ENCODE measurements around the gene SHLD2.
A peak's percentile ranks its signal among the peaks of the same experiment; 100 is the strongest.
"Not testable (repeated sequence)": the region's sequence is repeated elsewhere in the genome, so short reads cannot be mapped to it uniquely, and the experiment has no call there.

The SHLD2 gene

GRCh38 chr10:87149020-87149609, 54.1 kb downstream of the SHLD2 start:
- not testable (repeated sequence) for DNase-seq

DNA sequence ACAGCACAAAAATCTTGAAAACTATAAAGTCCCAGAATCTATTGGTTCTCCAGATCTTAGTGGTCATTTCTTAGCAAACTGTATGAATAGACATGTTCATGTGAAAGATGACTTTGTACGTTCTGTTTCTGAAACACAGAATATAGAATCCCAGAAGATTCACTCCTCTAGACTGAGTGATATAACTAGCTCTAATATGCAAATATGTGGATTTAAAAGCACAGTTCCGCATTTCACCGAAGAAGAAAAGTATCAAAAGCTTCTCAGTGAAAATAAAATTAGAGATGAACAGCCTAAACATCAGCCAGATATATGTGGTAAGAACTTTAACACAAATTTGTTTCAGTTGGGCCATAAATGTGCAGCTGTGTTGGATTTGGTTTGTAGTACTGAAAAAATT, 56.5 kb downstream of the SHLD2 start:
- DNase-seq = not testable (repeated sequence)

GRCh38 chr10:87156841-87157240, 61.8 kb downstream of the SHLD2 start:
- DNase-seq = not testable (repeated sequence)

DNA sequence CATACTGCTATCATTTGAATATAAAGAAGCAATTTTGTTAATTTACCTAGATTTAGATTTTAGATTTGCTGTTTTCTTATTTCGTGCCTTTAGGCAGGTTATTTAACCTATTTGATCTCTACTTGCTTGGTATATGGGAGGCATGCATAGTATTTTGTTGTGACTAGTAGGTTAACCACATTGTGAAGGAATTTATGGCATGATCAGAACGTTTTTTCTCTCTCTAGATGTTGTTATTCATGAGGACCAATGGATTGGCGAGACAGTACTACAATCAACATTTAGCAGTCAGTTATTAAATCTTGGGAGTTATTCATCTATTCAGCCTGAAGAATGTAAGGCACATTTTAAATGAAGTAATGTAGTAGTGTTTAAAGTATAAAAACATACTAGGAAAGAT, 62.8 kb downstream of the SHLD2 start:
- DNase-seq = not testable (repeated sequence)

DNA sequence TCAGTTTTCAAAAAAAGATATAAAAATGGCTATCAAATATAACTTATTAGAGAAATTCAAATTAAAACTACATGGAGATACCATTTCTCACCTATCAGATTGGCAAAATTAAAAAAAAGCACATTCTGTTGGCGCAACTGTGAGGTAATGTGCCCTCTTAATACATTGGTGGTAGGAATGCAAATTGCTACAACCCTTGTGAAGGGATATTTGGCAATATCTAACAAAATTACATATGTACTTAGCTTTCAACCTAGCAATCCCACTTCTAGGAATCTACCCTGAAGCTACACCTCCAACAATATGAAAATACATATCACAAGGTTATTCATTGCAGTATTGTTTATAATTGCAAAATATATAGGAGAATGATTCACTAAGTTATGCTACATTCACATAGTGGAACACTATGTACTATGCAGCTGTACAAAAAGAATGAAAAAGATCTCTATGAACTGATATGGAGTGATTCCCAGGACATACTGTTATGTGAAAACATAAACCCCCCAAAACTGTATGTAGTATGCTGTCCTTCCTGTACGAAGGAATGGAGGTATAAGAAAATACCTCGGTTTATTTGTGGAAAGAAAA, 67.8 kb downstream of the SHLD2 start:
- not testable (repeated sequence) for DNase-seq

GRCh38 chr10:87163414-87163813, 68.4 kb downstream of the SHLD2 start:
- DNase-seq = not testable (repeated sequence)

- not testable (repeated sequence) for DNase-seq
Observed at GRCh38 chr10:87169857-87170256, 74.9 kb downstream of the SHLD2 start.

DNA sequence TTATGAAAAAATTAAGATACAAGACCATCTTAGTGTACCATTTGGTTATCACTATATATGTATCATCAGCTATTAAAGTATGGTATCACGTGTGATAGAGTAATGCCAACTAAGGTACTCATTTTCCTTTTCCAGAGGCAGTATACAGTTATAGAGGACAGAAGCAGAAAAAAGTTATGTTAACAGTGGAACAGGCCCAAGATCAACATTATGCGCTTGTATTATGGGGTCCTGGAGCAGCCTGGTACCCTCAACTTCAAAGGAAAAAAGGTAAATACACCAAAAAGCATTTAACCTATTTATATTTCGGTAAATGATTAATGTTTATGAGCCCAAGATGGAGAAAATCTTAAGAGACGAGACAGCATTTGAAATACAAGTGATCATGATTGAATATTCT, 75.7 kb downstream of the SHLD2 start:
- not testable (repeated sequence) for DNase-seq

DNA sequence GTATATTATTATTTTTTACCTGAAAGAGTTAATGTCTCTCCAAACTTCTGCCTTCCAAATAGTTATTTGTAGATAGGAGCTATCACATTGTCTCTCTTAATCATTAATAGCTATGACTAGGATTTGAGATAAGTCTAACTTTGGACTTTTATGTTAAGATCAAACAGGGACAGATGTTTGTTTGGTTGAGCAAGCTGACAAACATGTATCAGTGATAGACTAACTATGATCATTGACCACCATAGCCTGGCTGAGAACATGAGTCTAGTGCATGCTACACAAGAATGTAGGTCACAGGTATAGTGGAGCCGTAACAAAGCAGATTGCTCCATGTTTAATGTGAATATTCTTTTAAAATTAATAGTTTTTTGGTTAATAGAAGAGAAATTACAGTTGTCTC, 76.7 kb downstream of the SHLD2 start:
- DNase-seq = not testable (repeated sequence)

DNA sequence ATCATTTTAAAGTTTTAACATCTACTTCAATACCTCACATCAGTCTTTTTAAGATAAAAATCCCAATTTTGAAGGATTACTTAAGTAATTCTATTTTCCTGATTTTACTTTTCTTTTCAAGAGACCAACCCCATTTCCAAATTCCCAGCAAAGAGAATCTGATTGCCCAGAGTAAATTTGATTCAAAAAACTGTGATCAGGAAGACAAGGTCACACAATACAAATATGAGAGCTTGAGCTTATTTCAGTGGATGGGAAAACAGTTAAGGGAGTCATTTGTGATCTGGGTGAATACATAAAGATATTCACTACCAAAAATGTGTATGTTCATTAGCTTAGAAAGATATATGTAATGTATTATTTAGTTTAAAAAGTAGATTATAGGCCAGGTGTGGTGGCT, 77.2 kb downstream of the SHLD2 start:
- not testable (repeated sequence) for DNase-seq

GRCh38 chr10:87177587-87177986, 82.6 kb downstream of the SHLD2 start:
- DNase-seq = not testable (repeated sequence)

DNA sequence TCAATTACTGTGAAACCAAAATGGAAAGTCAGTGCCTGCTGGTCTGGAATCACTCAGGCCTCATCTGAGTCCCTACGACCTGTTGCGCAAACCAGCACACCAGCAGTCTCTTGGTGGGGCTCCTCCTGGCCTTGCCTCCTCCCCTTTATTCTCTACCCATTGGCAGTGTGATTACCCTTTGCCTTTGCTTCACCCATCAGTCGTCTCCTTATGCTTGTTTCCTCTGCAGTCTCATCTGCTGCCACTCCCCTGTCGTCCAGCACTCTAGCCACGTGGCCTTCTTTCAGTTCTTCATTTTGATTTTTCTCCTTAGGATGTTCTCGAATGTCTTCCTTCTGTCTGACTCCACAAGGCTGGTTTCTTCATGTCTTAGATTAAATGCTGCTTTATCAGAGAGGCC, 89.4 kb downstream of the SHLD2 start:
- not testable (repeated sequence) for DNase-seq

- not testable (repeated sequence) for DNase-seq
Observed at GRCh38 chr10:87186016-87186415, 91.0 kb downstream of the SHLD2 start.

- DNase-seq = not testable (repeated sequence)
Observed at GRCh38 chr10:87187573-87187972, 92.6 kb downstream of the SHLD2 start.

GRCh38 chr10:87191841-87192240, 96.8 kb downstream of the SHLD2 start:
- DNase-seq = not testable (repeated sequence)

GRCh38 chr10:87200924-87201323, 105.9 kb downstream of the SHLD2 start:
- peak in 1 of 2 experiments; percentile 2 for DNase-seq

GRCh38 chr10:87204801-87205200, 109.8 kb downstream of the SHLD2 start:
- DNase-seq = not testable (repeated sequence)

DNA sequence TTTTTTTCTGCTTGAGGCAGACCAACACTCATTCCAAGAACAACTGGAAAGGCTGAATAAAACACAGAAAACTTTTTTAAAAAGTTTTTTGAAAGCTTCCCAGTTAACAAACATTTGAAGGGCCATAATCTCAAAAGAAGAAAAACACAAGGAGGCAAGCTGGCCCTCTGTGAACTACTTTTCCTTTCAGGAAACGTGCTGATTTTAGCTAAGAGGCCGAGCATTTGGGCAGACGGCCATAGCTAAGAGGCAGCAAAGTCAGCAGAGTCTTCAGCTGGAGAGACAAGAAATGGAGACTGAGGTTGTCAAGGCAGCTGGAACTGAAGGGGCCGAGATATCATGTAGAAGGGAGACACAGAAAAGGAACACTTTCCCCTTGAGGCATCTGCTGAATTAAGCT, 111.9 kb downstream of the SHLD2 start:
- DNase-seq = not testable (repeated sequence)

DNA sequence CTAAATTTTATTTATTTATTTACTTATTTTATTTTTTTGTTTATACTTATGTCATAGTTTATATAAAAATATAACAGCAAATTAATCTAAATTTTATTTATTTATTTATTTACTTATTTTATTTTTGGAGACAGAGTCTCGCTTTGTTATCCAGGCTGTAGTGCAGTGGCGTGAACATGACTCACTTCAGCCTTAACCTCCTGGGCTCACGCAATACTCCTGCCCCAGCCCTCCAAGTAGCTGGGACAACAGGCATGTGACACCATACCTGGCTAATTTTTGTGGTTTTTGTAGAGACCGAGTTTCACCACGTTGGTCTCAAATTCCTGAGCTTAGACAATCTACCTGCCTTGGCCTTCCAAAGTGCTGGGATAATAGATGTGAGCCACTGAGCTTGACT, 115.3 kb downstream of the SHLD2 start:
- not testable (repeated sequence) for DNase-seq

DNA sequence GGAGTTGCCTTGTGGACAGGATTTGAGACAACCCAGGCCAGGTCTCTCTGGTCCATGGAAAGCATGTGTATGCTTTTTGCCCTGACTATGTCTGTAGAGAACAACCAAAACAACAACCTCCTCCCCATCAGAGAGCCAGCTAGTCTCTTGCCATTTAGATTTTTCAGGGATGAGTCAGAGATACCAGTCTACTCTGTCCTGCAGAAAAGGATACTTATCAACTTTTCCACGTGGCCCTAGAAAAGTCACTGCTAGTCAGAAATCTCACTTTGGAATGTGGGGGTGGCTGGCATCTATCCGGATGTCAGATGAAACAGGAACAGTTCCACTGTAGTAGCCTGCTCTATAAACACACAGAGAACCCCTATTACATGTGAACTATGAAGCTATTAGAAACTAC, 116.8 kb downstream of the SHLD2 start:
- not testable (repeated sequence) for DNase-seq

DNA sequence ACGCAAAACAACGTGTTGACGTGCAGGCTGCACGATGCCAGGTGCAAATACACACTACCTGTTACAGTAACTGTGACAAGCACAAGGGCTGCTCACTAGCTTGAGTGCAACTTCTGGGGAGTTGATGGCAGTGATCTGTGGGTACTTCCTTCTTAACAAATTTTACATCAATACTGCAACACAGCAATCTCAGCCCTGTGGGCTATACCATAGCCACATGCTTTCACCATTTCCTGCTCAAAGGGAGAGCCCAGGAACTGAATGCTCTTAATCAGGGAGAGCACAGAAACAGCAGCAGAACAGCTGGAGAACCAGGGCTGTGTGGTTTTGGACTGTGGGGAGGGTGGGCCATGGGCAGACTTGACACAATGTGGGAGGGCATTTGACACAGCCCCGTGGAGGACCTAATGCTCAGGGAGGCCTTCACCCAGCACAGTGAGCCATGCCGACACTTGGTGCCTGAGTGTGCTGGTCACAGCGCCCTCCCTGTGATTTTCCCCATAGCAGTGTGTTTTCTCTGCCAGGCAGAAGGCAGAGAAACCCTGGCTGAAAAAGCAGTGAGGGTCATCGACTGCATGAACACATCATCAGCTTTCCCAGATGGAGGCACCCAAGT, 118.3 kb downstream of the SHLD2 start:
- DNase-seq = not testable (repeated sequence)

- DNase-seq = not testable (repeated sequence)
Observed at GRCh38 chr10:87213806-87214205, 118.8 kb downstream of the SHLD2 start.

DNA sequence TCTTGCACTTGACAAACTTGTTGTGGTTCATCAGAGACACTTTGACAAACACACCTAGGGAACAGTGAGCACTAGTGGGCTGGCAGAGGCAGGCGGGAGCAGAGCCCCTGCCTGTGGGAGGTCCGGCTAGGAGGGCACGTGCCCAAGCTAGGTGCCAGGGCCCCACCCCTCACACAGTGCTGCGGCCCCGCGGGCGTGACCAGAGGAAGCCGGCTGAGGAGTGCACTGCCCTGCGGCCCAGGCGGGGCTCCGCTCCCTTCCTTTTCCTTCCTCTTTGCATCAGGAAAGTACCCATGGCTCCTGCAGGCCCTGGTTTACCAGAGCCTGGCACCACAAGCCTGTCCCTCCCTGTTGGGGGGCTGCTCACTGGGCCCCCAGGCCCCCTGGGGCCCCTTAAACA, 121.1 kb downstream of the SHLD2 start:
- DNase-seq = not testable (repeated sequence)

GRCh38 chr10:87219370-87219769, 124.4 kb downstream of the SHLD2 start:
- DNase-seq = not testable (repeated sequence)
